K562 (cell line): ENCODE data around the gene HEXIM2. TPM values are rescaled to one million over a fixed set of nuclear protein-coding genes. Genes with fewer than 3 reads are reported as not detected.

ENCODE experiments used
- FOXK1 ChIP-seq: sonication (generic); formaldehyde crosslinking; IDR thresholded peaks from 2 replicates; pipeline ENCODE4 v1.8.0; 2022; ENCODE audit warnings: missing genetic modification reagents, mild to moderate bottlenecking, borderline replicate concordance
- KDM5B ChIP-seq: fragments of 200-600 bp; sonication (generic); IDR thresholded peaks from 2 replicates; pipeline ENCODE4 v1.6.1; 2012; ENCODE audit warnings: low read depth, mild to moderate bottlenecking, moderate library complexity, low read length, control low read depth, inconsistent platforms; ENCODE audit not compliant: insufficient replicate concordance
- LEF1 ChIP-seq: fragments of 450-650 bp; IDR thresholded peaks from 2 replicates; pipeline ENCODE4 v1.6.1; 2016; ENCODE audit warnings: mild to moderate bottlenecking
- MAFG ChIP-seq: fragments of 450-650 bp; conservative IDR thresholded peaks from 2 replicates; pipeline ENCODE4 v1.6.1; 2016; ENCODE audit warnings: missing genetic modification characterization, missing compliant biosample characterization
- PURB ChIP-seq: sonication (generic); formaldehyde crosslinking; IDR thresholded peaks from 2 replicates; pipeline ENCODE4 v1.9.0; 2021; ENCODE audit warnings: low read depth, mild to moderate bottlenecking, missing genetic modification reagents
- SAP30 ChIP-seq: fragments of 200-600 bp; sonication (generic); IDR thresholded peaks from 2 replicates; pipeline ENCODE4 v1.6.1; 2012; ENCODE audit warnings: borderline replicate concordance, low read depth, mild to moderate bottlenecking, moderate library complexity, low read length, control low read depth, inconsistent platforms; ENCODE audit not compliant: insufficient read depth, poor library complexity, severe bottlenecking
- ZBTB7A ChIP-seq: IDR thresholded peaks from 2 replicates; pipeline ENCODE4 v1.6.1; 2011; ENCODE audit warnings: low read depth, mild to moderate bottlenecking, low read length, moderate library complexity, borderline replicate concordance; ENCODE audit not compliant: control insufficient read depth
- ZEB2 ChIP-seq: fragments of 450-650 bp; IDR thresholded peaks from 2 replicates; pipeline ENCODE4 v1.6.1; 2016
- ZFP1 ChIP-seq: fragments of 450-650 bp; formaldehyde crosslinking; IDR thresholded peaks from 2 replicates; pipeline ENCODE4 v1.4.0; 2020; ENCODE audit warnings: mild to moderate bottlenecking, mixed read lengths
- ZFPM2 ChIP-seq: fragments of 250-450 bp; sonication (Bioruptor Pico); IDR thresholded peaks from 2 replicates; pipeline ENCODE4 v1.5.1; 2022; ENCODE audit warnings: mild to moderate bottlenecking
- polyA plus RNA-seq, 8 experiments: library from polyadenylated mRNA; depleted of rRNA in 4 of 8; stranded (reverse) in 5 of 8; unstranded in 3 of 8; fragments of >200 nt; fragmentation: Nextera tagmentation in 2 of 8; fragmentation: Illumina TruSeq in 1 of 8; extraction: Ambion mirVana in 2 of 8; extraction: Trizol in 1 of 8; gene quantifications; 2 replicates each; pipeline versions ENCODE4 v1.2.1 to v1.2.3, GENCODE V29; 2011 to 2014; ENCODE audit warnings: inconsistent platforms in 1 of 8, missing spikeins in 1 of 8
- total RNA-seq, 7 experiments: library from RNA; depleted of rRNA in 6 of 7; stranded (reverse); fragments of >200 nt in 6 of 7; fragmentation: Illumina TruSeq in 2 of 7; extraction: Trizol in 2 of 7; gene quantifications; 2 replicates each; pipeline versions ENCODE4 v1.2.1 to v1.2.3, GENCODE V29; 2011 to 2021; ENCODE audit warnings: low replicate concordance in 1 of 7
- TF ChIP-seq, protein P1 (sequence below): IDR thresholded peaks from 2 replicates; pipeline ENCODE4 v1.6.1; 2014; ENCODE audit warnings: antibody characterized with exemption
- TF ChIP-seq, protein P2 (sequence below): fragments of 450-650 bp; conservative IDR thresholded peaks from 2 replicates; pipeline ENCODE4 v1.6.1; 2016; ENCODE audit warnings: missing genetic modification characterization, low read depth, mild to moderate bottlenecking, missing compliant biosample characterization, moderate library complexity
- TF ChIP-seq, protein P3 (sequence below): fragments of 200-600 bp; sonication (generic); IDR thresholded peaks from one replicate; pipeline ENCODE4 v1.6.1; 2012; ENCODE audit warnings: mild to moderate bottlenecking, low read depth, low read length, inconsistent platforms

The HEXIM2 gene
- total and polyA plus RNA-seq, 9 of the 15 experiments (the other 6 are each of a cell fraction or from before 2014, with no cell fraction given) = 0.69 to 3.4 (median 1.1) TPM; not detected in 2

- TF ChIP-seq SAP30 (peak; percentile 1), KDM5B (no peak), MAFG (tag) (no peak), ZFP1 (CRISPR knock-in tag) (no peak), ZFPM2 (CRISPR knock-in tag) (no peak), LEF1 (no peak), PURB (no peak), FOXK1 (CRISPR knock-in tag) (no peak), ZBTB7A (peak; percentile 95; the same call in 1 of the 2 replicates), ZEB2 (no peak)
- TF ChIP-seq, protein P1, sequence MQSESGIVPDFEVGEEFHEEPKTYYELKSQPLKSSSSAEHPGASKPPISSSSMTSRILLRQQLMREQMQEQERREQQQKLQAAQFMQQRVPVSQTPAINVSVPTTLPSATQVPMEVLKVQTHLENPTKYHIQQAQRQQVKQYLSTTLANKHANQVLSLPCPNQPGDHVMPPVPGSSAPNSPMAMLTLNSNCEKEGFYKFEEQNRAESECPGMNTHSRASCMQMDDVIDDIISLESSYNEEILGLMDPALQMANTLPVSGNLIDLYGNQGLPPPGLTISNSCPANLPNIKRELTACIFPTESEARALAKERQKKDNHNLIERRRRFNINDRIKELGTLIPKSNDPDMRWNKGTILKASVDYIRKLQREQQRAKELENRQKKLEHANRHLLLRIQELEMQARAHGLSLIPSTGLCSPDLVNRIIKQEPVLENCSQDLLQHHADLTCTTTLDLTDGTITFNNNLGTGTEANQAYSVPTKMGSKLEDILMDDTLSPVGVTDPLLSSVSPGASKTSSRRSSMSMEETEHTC = no peak
- TF ChIP-seq, protein P2, sequence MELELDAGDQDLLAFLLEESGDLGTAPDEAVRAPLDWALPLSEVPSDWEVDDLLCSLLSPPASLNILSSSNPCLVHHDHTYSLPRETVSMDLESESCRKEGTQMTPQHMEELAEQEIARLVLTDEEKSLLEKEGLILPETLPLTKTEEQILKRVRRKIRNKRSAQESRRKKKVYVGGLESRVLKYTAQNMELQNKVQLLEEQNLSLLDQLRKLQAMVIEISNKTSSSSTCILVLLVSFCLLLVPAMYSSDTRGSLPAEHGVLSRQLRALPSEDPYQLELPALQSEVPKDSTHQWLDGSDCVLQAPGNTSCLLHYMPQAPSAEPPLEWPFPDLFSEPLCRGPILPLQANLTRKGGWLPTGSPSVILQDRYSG (tag) = no peak
- TF ChIP-seq, protein P3, sequence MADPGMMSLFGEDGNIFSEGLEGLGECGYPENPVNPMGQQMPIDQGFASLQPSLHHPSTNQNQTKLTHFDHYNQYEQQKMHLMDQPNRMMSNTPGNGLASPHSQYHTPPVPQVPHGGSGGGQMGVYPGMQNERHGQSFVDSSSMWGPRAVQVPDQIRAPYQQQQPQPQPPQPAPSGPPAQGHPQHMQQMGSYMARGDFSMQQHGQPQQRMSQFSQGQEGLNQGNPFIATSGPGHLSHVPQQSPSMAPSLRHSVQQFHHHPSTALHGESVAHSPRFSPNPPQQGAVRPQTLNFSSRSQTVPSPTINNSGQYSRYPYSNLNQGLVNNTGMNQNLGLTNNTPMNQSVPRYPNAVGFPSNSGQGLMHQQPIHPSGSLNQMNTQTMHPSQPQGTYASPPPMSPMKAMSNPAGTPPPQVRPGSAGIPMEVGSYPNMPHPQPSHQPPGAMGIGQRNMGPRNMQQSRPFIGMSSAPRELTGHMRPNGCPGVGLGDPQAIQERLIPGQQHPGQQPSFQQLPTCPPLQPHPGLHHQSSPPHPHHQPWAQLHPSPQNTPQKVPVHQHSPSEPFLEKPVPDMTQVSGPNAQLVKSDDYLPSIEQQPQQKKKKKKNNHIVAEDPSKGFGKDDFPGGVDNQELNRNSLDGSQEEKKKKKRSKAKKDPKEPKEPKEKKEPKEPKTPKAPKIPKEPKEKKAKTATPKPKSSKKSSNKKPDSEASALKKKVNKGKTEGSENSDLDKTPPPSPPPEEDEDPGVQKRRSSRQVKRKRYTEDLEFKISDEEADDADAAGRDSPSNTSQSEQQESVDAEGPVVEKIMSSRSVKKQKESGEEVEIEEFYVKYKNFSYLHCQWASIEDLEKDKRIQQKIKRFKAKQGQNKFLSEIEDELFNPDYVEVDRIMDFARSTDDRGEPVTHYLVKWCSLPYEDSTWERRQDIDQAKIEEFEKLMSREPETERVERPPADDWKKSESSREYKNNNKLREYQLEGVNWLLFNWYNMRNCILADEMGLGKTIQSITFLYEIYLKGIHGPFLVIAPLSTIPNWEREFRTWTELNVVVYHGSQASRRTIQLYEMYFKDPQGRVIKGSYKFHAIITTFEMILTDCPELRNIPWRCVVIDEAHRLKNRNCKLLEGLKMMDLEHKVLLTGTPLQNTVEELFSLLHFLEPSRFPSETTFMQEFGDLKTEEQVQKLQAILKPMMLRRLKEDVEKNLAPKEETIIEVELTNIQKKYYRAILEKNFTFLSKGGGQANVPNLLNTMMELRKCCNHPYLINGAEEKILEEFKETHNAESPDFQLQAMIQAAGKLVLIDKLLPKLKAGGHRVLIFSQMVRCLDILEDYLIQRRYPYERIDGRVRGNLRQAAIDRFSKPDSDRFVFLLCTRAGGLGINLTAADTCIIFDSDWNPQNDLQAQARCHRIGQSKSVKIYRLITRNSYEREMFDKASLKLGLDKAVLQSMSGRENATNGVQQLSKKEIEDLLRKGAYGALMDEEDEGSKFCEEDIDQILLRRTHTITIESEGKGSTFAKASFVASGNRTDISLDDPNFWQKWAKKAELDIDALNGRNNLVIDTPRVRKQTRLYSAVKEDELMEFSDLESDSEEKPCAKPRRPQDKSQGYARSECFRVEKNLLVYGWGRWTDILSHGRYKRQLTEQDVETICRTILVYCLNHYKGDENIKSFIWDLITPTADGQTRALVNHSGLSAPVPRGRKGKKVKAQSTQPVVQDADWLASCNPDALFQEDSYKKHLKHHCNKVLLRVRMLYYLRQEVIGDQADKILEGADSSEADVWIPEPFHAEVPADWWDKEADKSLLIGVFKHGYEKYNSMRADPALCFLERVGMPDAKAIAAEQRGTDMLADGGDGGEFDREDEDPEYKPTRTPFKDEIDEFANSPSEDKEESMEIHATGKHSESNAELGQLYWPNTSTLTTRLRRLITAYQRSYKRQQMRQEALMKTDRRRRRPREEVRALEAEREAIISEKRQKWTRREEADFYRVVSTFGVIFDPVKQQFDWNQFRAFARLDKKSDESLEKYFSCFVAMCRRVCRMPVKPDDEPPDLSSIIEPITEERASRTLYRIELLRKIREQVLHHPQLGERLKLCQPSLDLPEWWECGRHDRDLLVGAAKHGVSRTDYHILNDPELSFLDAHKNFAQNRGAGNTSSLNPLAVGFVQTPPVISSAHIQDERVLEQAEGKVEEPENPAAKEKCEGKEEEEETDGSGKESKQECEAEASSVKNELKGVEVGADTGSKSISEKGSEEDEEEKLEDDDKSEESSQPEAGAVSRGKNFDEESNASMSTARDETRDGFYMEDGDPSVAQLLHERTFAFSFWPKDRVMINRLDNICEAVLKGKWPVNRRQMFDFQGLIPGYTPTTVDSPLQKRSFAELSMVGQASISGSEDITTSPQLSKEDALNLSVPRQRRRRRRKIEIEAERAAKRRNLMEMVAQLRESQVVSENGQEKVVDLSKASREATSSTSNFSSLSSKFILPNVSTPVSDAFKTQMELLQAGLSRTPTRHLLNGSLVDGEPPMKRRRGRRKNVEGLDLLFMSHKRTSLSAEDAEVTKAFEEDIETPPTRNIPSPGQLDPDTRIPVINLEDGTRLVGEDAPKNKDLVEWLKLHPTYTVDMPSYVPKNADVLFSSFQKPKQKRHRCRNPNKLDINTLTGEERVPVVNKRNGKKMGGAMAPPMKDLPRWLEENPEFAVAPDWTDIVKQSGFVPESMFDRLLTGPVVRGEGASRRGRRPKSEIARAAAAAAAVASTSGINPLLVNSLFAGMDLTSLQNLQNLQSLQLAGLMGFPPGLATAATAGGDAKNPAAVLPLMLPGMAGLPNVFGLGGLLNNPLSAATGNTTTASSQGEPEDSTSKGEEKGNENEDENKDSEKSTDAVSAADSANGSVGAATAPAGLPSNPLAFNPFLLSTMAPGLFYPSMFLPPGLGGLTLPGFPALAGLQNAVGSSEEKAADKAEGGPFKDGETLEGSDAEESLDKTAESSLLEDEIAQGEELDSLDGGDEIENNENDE = no peak
Observed at GRCh38 chr17:45149037-45149668, 12.5 kb upstream of the HEXIM2 start (continued).
